AG09309 (cell line): ENCODE measurements around the gene LEMD2.
A peak's percentile ranks its signal among the peaks of the same experiment; 100 is the strongest.

ENCODE experiments used
- DNase-seq: peaks from one replicate; pipeline ENCODE4 v3.0.0-alpha.2; 2010; ENCODE audit warnings: low read depth
- H3K4me3 ChIP-seq: 2 replicates; pipeline ENCODE4 v1.5.1; 2011; ENCODE audit warnings: mild to moderate bottlenecking, low read depth, low read length, moderate library complexity; ENCODE audit not compliant: control insufficient read depth
- TF ChIP-seq, protein P1 (sequence below): IDR thresholded peaks from 2 replicates; pipeline ENCODE4 v1.5.1; 2011; ENCODE audit warnings: mild to moderate bottlenecking, low read depth, low read length, inconsistent platforms; ENCODE audit not compliant: insufficient read depth, control insufficient read depth; ENCODE audit errors: missing control alignments

LEMD2 gene

DNA sequence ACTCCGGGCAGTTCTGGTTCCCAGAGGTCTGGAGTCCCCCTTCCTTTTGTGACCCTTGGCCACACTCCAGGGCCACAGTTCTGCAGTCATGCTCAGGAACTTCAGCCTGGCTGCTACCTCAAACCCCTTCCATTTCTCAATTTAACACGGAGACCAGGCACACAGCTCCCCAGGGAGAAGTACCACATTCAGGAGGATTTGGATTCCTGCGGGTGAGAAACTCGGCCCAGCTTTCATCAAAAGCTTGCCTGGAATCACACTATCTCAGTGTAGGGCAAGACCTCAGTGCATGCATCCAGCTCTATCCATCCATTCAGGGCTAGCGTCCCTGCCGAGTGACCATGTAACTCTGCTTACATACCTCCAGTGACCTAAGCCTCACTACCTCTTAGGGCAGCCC lies 25.4 kb downstream of the LEMD2 start:
- no peak overlapping the region for H3K4me3 ChIP-seq
- no peak for DNase-seq
- TF ChIP-seq, protein P1, sequence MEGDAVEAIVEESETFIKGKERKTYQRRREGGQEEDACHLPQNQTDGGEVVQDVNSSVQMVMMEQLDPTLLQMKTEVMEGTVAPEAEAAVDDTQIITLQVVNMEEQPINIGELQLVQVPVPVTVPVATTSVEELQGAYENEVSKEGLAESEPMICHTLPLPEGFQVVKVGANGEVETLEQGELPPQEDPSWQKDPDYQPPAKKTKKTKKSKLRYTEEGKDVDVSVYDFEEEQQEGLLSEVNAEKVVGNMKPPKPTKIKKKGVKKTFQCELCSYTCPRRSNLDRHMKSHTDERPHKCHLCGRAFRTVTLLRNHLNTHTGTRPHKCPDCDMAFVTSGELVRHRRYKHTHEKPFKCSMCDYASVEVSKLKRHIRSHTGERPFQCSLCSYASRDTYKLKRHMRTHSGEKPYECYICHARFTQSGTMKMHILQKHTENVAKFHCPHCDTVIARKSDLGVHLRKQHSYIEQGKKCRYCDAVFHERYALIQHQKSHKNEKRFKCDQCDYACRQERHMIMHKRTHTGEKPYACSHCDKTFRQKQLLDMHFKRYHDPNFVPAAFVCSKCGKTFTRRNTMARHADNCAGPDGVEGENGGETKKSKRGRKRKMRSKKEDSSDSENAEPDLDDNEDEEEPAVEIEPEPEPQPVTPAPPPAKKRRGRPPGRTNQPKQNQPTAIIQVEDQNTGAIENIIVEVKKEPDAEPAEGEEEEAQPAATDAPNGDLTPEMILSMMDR = no peak

DNA sequence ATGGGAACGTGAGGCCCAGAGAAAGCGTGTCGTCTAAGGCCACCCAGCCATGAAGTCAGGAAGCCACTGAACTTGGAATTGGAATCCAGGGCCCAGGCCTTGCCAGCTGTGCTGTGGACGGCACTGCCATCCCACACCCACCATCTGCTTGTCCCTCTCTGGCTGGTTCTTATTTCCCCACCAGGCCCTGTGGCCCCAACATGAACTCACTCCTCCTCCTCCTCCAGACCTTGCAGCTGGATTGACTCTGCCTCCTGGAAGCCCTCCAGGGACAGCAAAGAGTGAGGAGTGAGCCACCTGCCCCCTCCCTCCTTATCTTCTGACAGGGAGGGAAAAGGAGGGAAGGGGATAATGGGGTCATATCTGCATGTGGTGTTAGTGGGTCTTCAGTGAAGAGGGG lies 26.2 kb downstream of the LEMD2 start:
- no peak overlapping the region for H3K4me3 ChIP-seq
- TF ChIP-seq, protein P1 = no peak
- no peak for DNase-seq

DNA sequence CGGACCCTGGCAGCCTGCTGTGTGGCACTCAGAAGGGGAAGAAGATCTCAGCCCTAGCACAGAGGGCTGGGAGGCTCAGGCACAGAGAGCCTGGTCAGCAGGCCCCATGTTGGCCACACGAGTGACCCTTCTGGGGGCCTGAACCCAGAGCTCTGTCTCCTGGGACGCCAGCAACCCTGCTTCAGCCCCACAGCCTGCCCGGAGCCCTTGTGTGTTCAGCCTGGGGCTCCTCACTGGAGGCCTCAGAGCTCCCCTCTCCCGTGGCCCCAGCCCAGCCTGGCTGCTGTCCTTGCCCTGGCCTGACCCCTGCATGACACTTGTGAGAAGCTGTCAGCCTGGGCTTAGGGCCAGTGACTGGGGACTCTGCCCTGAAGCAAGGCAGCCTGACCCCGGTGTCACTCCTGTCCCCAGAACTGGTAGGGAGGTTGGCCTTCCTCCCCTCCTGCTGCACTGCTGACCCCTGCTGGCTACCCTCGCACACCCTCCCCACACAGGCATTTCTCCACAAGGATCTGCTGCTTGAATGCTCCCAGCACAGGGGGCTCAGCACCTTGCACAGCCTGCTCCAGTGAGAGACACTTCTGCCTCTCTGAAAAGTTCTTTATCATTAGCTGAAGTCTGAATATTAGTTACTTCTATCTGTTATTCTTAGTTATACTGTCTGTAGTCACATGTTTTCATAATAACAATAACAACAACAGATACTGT lies 26.9 kb downstream of the LEMD2 start:
- DNase-seq = no peak
- H3K4me3 ChIP-seq = no peak overlapping the region
- TF ChIP-seq, protein P1 = peak; percentile 77

DNA sequence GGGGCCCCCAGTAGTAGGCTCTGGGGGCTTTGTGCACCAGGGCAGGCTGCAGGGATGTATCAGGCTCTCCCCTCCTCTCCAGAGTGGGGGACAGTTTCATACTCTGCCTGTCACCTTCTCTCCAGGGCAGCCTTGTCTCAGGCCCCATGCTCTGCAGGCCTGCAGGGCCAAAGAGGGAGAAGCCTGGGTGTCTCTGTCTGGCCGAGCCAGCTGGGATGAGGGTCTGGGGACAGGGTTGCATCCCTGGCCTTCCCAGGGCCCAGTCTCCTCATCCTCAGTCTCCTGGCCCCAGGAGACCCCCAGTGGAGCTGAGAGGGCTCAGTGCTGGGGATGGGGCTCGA lies 27.4 kb downstream of the LEMD2 start:
- H3K4me3 ChIP-seq = no peak overlapping the region
- TF ChIP-seq, protein P1 = no peak
- no peak for DNase-seq

DNA sequence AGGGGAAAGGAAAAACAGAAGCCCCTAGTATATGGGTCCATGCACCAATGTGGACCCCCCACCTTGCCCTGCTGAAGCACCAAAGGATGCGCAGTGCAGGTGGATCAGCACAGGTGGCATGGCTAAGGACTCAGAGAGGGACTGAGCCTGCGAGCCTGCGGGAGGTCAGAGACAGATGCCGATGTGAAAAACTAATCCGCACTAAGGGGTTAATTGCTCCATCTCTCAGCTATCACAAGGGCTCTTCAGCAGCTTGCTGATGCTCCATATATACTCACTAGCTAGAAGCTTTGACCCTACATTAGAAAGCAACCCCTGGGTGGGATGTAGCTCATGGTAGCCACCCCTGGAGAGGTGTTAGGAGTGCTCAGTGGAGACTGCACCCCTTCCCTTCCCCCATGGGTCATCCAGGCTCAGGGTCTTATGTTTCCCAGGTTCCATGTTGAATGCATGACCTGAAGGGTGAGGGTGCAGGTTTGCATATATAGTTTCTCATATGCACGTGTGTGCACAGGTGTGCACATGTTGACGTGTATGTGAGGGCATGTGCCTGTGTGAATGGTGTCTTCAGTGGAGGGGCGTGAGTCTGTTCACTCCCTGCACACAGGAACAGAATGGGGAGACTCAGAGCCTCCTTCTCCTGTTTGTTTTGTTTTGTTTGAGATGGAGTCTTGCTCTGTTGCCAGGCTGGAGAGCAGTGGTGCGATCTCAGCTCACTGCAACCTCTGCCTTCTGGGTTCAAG lies 28.9 kb downstream of the LEMD2 start:
- no peak for DNase-seq

DNA sequence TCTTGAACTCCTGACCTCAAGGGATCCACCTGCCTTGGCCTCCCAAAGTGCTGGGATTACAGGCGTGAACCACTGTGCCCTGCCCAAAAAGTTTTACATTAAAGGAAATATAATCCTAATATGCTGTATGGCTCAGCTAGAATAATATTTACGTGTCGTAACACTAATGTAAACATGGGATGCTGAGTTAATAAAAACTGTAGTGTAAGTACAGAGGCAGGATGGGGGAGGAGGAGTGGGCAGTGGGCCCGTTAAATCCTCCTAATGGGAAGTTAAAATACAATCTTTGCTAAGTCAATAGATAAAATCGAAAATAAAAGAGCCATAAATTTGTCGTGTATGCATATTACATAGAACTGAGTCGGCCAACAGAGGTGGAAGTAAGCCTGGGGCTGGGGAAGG lies 30.1 kb downstream of the LEMD2 start:
- no peak for DNase-seq
- H3K4me3 ChIP-seq = no peak overlapping the region
- TF ChIP-seq, protein P1 = no peak

More for the DNA sequence above, 28.9 kb downstream of the LEMD2 start:
- H3K4me3 ChIP-seq = no peak overlapping the region
- TF ChIP-seq, protein P1 = no peak
